Measurements from ENCODE around the gene LARP1.

The LARP1 gene

DNA sequence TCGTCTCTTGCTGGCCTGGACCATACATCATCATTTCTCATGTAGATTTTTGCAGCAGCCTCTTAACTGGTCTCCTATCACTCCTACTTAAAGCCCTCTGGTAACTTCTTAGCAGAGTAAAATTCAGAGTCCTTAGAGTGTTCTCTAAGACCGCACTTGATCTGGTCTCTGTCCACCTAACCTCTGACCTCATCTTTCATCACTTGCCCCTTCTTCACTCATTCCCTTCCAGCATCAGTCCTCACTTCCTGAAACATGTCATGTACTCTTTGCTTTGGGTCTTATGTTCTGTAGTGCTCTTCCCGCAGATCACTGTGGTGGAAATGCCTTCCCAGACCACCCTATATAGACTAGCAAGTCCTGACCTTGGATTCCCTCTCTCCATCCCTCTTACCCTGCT is 9.8 kb downstream of the LARP1 start:
- TF ChIP-seq ESRRG (CRISPR knock-in tag; IDR thresholded peaks at IDR 0.05) (no peak), ZFP30 (CRISPR knock-in tag; IDR thresholded peaks at IDR 0.05) (no peak), SNAI2 (CRISPR knock-in tag; IDR thresholded peaks at IDR 0.05) (no peak), RARB (CRISPR knock-in tag; IDR thresholded peaks at IDR 0.05) (no peak), ISL1 (CRISPR knock-in tag; IDR thresholded peaks at IDR 0.05) (no peak), CREB5 (CRISPR knock-in tag; IDR thresholded peaks at IDR 0.05; ENCODE audit: low read depth) (no peak), TCF4 (CRISPR knock-in tag; IDR thresholded peaks at IDR 0.05; ENCODE audit: borderline replicate concordance) (no peak), TOX (CRISPR knock-in tag; IDR thresholded peaks at IDR 0.05; ENCODE audit: borderline replicate concordance) (no peak), OSR1 (CRISPR knock-in tag; IDR thresholded peaks at IDR 0.05) (no peak), BACH2 (CRISPR knock-in tag; IDR thresholded peaks at IDR 0.05; ENCODE audit: borderline replicate concordance) (no peak), CSRNP3 (CRISPR knock-in tag; IDR thresholded peaks at IDR 0.05) (no peak), ZNF565 (CRISPR knock-in tag; conservative IDR thresholded peaks at IDR 0.05; ENCODE audit: low read depth) (no peak), GLIS3 (CRISPR knock-in tag; IDR thresholded peaks at IDR 0.05) (no peak), CSDC2 (CRISPR knock-in tag; IDR thresholded peaks at IDR 0.05) (no peak), PPARA (CRISPR knock-in tag; IDR thresholded peaks at IDR 0.05; ENCODE audit: borderline replicate concordance) (no peak)
- TF ChIP-seq, protein P1, sequence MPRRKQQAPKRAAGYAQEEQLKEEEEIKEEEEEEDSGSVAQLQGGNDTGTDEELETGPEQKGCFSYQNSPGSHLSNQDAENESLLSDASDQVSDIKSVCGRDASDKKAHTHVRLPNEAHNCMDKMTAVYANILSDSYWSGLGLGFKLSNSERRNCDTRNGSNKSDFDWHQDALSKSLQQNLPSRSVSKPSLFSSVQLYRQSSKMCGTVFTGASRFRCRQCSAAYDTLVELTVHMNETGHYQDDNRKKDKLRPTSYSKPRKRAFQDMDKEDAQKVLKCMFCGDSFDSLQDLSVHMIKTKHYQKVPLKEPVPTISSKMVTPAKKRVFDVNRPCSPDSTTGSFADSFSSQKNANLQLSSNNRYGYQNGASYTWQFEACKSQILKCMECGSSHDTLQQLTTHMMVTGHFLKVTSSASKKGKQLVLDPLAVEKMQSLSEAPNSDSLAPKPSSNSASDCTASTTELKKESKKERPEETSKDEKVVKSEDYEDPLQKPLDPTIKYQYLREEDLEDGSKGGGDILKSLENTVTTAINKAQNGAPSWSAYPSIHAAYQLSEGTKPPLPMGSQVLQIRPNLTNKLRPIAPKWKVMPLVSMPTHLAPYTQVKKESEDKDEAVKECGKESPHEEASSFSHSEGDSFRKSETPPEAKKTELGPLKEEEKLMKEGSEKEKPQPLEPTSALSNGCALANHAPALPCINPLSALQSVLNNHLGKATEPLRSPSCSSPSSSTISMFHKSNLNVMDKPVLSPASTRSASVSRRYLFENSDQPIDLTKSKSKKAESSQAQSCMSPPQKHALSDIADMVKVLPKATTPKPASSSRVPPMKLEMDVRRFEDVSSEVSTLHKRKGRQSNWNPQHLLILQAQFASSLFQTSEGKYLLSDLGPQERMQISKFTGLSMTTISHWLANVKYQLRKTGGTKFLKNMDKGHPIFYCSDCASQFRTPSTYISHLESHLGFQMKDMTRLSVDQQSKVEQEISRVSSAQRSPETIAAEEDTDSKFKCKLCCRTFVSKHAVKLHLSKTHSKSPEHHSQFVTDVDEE (CRISPR knock-in tag; IDR thresholded peaks at IDR 0.05): no peak
- TF ChIP-seq, protein P2, sequence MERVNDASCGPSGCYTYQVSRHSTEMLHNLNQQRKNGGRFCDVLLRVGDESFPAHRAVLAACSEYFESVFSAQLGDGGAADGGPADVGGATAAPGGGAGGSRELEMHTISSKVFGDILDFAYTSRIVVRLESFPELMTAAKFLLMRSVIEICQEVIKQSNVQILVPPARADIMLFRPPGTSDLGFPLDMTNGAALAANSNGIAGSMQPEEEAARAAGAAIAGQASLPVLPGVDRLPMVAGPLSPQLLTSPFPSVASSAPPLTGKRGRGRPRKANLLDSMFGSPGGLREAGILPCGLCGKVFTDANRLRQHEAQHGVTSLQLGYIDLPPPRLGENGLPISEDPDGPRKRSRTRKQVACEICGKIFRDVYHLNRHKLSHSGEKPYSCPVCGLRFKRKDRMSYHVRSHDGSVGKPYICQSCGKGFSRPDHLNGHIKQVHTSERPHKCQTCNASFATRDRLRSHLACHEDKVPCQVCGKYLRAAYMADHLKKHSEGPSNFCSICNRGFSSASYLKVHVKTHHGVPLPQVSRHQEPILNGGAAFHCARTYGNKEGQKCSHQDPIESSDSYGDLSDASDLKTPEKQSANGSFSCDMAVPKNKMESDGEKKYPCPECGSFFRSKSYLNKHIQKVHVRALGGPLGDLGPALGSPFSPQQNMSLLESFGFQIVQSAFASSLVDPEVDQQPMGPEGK (CRISPR knock-in tag; IDR thresholded peaks at IDR 0.05; ENCODE audit: borderline replicate concordance): no peak
- TF ChIP-seq, protein P3, sequence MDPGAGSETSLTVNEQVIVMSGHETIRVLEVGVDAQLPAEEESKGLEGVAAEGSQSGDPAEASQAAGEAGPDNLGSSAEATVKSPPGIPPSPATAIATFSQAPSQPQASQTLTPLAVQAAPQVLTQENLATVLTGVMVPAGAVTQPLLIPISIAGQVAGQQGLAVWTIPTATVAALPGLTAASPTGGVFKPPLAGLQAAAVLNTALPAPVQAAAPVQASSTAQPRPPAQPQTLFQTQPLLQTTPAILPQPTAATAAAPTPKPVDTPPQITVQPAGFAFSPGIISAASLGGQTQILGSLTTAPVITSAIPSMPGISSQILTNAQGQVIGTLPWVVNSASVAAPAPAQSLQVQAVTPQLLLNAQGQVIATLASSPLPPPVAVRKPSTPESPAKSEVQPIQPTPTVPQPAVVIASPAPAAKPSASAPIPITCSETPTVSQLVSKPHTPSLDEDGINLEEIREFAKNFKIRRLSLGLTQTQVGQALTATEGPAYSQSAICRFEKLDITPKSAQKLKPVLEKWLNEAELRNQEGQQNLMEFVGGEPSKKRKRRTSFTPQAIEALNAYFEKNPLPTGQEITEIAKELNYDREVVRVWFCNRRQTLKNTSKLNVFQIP (CRISPR knock-in tag; IDR thresholded peaks at IDR 0.05; ENCODE audit: borderline replicate concordance, low read depth): no peak
- no peak for ATAC-seq

DNA sequence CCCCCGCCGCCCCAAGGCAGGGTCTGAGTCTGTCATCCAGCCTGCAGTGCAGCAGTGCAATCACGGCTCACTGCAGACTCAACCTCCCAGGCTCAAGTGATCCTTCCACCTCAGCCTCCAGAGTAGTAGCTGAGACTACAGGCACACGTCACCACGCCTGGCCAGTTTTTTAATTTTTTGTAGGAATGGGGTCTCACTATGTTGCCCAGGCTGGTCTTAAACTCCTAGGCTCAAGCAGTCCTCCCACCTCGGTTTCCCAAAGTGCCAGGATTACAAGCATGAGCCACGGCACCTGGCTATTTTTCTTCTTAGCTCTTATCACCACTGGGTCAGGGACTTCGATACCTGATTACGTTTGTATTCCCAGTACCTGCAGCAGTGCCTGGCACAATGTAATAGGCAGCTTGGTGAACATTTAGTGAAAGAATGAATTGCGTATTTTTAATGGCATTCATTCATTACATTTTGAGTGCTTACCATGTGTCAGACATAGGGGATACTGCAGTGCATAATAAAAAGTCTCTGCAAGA is 10.3 kb downstream of the LARP1 start:
- no peak for ATAC-seq
- no peak for TF ChIP-seq CSRNP3 (CRISPR knock-in tag; IDR thresholded peaks at IDR 0.05)
- no peak for TF ChIP-seq ZNF565 (CRISPR knock-in tag; conservative IDR thresholded peaks at IDR 0.05; ENCODE audit: low read depth)
- TF ChIP-seq ZNF8 (CRISPR knock-in tag; IDR thresholded peaks at IDR 0.05): no peak
- no peak for TF ChIP-seq CSDC2 (CRISPR knock-in tag; IDR thresholded peaks at IDR 0.05)
- no peak for TF ChIP-seq TOX (CRISPR knock-in tag; IDR thresholded peaks at IDR 0.05; ENCODE audit: borderline replicate concordance)
- TF ChIP-seq, protein P3 (CRISPR knock-in tag; IDR thresholded peaks at IDR 0.05; ENCODE audit: borderline replicate concordance, low read depth): no peak
- no peak for TF ChIP-seq ZFP3 (CRISPR knock-in tag; IDR thresholded peaks at IDR 0.05)
- no peak for TF ChIP-seq GLIS3 (CRISPR knock-in tag; IDR thresholded peaks at IDR 0.05)
- TF ChIP-seq TCF4 (CRISPR knock-in tag; IDR thresholded peaks at IDR 0.05; ENCODE audit: borderline replicate concordance): no peak
- TF ChIP-seq, protein P1 (CRISPR knock-in tag; IDR thresholded peaks at IDR 0.05): no peak
- no peak for TF ChIP-seq OSR1 (CRISPR knock-in tag; IDR thresholded peaks at IDR 0.05)
- no peak for TF ChIP-seq SNAI2 (CRISPR knock-in tag; IDR thresholded peaks at IDR 0.05)
- TF ChIP-seq, protein P2 (CRISPR knock-in tag; IDR thresholded peaks at IDR 0.05; ENCODE audit: borderline replicate concordance): no peak
- TF ChIP-seq BACH2 (CRISPR knock-in tag; IDR thresholded peaks at IDR 0.05; ENCODE audit: borderline replicate concordance): no peak
- no peak for TF ChIP-seq PPARA (CRISPR knock-in tag; IDR thresholded peaks at IDR 0.05; ENCODE audit: borderline replicate concordance)
